ENCODE measurements around the gene CCDC200.
"Not testable (repeated sequence)": the region's sequence is repeated elsewhere in the genome, so short reads cannot be mapped to it uniquely, and the experiment has no call there.

CCDC200 gene

DNA sequence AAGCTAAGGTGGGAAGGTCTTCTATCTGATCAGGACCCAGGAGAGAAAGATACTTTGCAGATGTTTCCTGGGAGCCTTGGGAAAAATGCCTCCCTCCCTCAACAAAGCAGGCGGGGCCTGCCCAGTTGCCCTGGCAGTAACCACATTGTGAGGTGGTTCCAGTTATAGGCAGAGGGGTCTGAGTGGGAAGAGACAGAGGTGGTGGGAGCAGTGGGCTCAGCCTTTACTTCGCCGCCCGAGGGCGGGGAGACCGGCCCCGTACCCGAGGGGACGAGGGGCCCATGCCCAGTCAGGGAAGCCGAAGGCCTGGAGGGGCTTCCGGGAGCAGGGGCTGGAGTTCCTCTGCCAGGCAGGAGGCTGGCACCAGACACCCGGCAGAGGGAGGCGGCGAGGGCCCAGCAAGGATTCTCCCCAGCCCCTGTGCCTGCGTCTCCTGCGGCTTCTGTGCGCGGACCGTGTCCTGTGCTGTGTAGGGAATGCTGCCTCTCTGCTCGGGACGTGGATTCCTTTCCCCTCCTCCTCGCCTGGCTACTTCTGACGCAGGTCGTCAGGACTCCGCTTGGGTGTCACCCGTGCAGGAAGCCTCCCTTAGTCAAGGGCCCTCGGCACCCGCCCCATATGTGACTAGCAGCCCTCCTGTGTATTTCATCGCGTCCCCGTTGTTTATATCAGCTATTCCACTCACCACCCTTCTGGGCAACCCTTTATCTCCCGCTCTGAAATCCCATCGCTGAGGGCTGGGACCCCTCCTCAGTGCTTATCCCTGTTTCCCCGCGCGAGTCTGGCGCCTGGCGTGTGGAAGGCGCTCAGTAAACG lies 3.0 kb upstream of the CCDC200 start:
- not testable (repeated sequence) for H3K27ac ChIP-seq (ENCODE audit: low read length); H3K9ac ChIP-seq (ENCODE audit: low read length); H3K9me3 ChIP-seq (ENCODE audit: control insufficient read depth, low read depth, low read length); H3K36me3 ChIP-seq (ENCODE audit: control insufficient read depth, low read depth, low read length); H3K4me1 ChIP-seq (ENCODE audit: control insufficient read depth, low read depth, low read length); H3K4me3 ChIP-seq (ENCODE audit: low read length); H3K27me3 ChIP-seq (ENCODE audit: control insufficient read depth, insufficient read depth, low read length)

DNA sequence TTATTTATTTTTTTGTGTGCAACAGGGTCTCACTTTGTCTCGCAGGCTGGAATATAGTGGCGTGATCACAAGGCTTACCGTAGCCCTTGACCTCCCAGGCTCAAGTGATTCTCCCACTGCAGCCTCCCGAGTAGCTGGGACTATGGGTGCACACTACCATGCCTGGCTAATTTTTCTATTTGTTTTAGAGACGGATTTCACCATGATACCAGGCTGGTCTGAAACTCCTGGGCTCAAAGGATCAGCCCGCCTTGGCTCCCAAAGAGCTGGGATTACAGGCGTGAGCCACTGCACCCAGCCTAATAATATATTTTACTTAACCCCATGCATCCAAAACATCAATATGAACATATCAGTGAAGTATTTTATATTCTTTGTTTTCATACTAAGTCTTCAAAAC lies 2.0 kb downstream of the CCDC200 start:
- Histone ChIP-seq H3K27me3 (ENCODE audit: control insufficient read depth, insufficient read depth, low read length) (no peaks in the 10 kb centered on the region), H3K36me3 (ENCODE audit: control insufficient read depth, low read depth, low read length) (no peaks in the 10 kb centered on the region), H3K9ac (ENCODE audit: low read length) (no peak overlapping the region), H3K4me1 (ENCODE audit: control insufficient read depth, low read depth, low read length) (no peaks in the 10 kb centered on the region), H3K27ac (ENCODE audit: low read length) (no peak overlapping the region), H3K4me3 (ENCODE audit: low read length) (no peak overlapping the region), H3K9me3 (ENCODE audit: control insufficient read depth, low read depth, low read length) (no peaks in the 10 kb centered on the region)

DNA sequence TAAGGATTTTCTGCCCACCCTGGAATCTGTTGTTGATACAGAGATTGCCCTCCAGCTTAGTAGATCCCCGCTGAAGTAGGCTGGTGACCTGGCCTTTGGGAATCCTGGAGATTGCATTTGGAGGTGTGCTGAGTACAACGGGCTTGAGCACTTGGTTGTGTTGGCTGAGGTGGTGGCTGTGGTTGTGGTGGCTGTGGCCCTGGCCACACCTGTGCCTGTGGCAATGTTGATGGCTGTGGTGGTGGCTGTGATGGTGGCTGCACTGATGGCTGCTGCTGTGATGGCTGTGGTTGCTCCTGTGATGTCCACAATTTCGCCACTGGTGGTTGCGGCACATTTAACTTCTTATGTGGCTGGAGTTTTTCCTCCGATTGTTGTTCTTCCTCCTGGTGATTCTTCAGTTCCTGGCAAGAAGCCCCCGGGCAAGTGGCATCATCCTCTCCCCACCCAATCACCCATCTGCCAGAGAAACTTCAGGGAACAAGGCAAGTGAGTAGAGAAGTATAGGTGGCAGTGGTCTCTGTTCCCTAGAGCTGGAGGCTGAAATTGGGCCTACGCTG lies 4.2 kb downstream of the CCDC200 start:
- Histone ChIP-seq H3K4me1 (ENCODE audit: control insufficient read depth, low read depth, low read length) (no peaks in the 10 kb centered on the region), H3K27me3 (ENCODE audit: control insufficient read depth, insufficient read depth, low read length) (no peaks in the 10 kb centered on the region), H3K9me3 (ENCODE audit: control insufficient read depth, low read depth, low read length) (no peaks in the 10 kb centered on the region), H3K9ac (ENCODE audit: low read length) (no peak overlapping the region), H3K36me3 (ENCODE audit: control insufficient read depth, low read depth, low read length) (no peaks in the 10 kb centered on the region), H3K4me3 (ENCODE audit: low read length) (no peak overlapping the region), H3K27ac (ENCODE audit: low read length) (no peak overlapping the region)

DNA sequence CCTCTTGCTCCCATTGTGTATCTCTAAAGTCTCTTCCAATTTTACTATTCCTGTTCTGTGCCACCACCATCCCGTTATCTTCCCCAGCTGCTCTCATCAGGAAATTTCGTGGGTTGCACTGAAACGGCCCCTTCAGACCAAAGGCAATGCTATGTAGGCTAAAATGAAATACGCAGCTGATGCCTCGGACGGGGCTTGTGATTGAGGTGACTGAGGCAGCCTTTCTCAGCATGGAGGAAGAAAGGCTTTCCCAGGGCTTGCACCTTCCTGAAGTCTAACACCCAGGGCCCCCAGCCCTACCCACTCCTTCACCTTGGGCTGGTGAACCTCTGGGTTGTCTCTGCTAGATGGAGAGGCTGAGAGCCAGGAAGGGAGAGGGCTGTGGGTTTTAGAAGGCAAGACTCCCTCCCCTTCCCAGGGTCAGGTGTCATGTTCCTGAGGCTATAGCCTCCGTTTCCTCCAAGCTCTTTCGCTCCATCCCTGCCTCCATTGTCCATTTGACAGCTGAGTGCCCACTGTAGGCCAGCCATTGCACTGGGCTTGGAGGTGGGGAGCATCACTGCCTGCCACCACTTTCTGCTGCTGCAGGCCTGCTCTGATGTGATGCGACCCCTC lies 7.8 kb downstream of the CCDC200 start:
- no peak overlapping the region for H3K4me3 ChIP-seq (ENCODE audit: low read length)
- no peaks in the 10 kb centered on the region for H3K27me3 ChIP-seq (ENCODE audit: control insufficient read depth, insufficient read depth, low read length)
- no peak overlapping the region for H3K27ac ChIP-seq (ENCODE audit: low read length)
- no peak overlapping the region for H3K9ac ChIP-seq (ENCODE audit: low read length)
- H3K4me1 ChIP-seq (ENCODE audit: control insufficient read depth, low read depth, low read length): no peaks in the 10 kb centered on the region
- H3K9me3 ChIP-seq (ENCODE audit: control insufficient read depth, low read depth, low read length): no peaks in the 10 kb centered on the region
- peaks cover 3% of the 10 kb centered on the region for H3K36me3 ChIP-seq (ENCODE audit: control insufficient read depth, low read depth, low read length)

DNA sequence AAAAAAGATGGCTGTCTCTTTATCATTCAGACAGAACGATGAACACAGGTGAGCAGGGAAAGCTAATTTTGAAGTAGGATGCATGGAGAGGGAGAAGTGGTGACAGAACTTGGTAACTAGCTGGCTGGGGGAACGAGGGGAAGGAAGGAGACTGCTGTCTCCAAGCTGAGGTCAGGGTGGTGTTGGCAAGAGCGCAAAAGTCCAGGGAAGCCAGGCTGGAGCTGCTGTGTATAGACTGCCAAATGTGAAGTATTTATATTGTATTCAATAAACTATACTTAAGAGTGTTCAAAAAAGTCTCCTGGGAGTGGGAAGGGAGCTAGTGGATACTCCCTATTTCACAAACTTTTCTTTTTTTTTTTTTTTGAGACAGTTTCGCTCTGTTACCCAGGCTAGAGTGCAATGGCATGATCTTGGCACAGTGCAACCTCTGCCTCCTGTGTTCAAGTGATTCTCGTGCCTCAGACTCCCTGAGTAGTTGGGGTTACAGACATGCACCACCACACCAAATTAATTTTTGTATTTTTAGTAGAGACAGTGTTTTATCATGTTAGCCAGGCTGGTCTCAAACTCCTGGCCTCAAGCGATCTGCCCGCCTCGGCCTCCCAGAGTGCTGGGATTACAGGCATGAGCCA lies 8.6 kb downstream of the CCDC200 start:
- H3K27ac ChIP-seq (ENCODE audit: low read length): no peak overlapping the region
- H3K9ac ChIP-seq (ENCODE audit: low read length): no peak overlapping the region
- no peaks in the 10 kb centered on the region for H3K4me1 ChIP-seq (ENCODE audit: control insufficient read depth, low read depth, low read length)
- peaks cover 3% of the 10 kb centered on the region for H3K36me3 ChIP-seq (ENCODE audit: control insufficient read depth, low read depth, low read length)
- H3K4me3 ChIP-seq (ENCODE audit: low read length): no peak overlapping the region
- no peaks in the 10 kb centered on the region for H3K9me3 ChIP-seq (ENCODE audit: control insufficient read depth, low read depth, low read length)
- no peaks in the 10 kb centered on the region for H3K27me3 ChIP-seq (ENCODE audit: control insufficient read depth, insufficient read depth, low read length)

DNA sequence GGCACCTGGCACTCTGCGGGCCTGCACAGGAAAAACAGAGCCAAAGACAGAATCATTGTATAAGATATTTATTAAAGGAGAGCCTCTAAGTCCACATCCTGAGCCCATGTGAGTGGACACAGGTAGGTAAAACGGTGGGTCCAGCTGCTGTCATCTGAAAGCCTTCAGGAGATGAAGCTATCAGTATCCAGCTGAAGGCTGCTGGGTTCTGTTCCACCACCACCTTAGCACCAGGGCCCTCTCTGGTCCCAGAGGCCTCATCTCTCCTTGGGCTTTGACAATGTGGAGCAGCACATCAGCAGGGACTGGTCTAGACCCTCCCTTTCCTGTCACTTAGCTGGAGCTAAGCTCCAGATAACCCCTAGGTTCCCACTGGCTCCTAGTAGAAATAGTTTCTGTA lies 9.4 kb downstream of the CCDC200 start:
- Histone ChIP-seq H3K4me3 (ENCODE audit: low read length) (no peak overlapping the region), H3K36me3 (ENCODE audit: control insufficient read depth, low read depth, low read length) (peaks cover 3% of the 10 kb centered on the region), H3K9me3 (ENCODE audit: control insufficient read depth, low read depth, low read length) (no peaks in the 10 kb centered on the region), H3K27me3 (ENCODE audit: control insufficient read depth, insufficient read depth, low read length) (no peaks in the 10 kb centered on the region), H3K27ac (ENCODE audit: low read length) (no peak overlapping the region), H3K9ac (ENCODE audit: low read length) (no peak overlapping the region), H3K4me1 (ENCODE audit: control insufficient read depth, low read depth, low read length) (no peaks in the 10 kb centered on the region)

DNA sequence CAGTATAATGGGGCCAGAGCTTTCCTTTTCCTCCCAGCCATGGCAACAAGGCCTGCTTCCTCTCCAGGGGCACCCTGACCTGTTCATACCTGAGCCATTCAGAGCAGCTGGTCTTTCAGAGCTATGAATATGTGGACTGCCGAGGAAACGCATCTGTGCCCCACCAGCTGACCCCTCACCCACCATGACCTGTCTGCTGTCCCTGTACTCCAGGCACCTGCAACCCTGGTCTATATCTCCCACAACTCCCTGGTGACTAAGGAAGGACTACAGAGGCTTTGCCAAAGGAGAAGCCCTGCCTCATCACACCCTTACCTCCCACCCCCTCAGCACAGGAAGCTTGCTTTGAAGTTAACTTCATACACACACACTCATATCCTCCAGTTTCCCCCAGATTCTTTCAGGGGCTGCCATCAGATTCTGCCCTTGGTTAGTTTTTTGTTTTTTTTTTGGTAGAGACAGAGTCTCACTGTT lies 10.8 kb downstream of the CCDC200 start:
- H3K27ac ChIP-seq (ENCODE audit: low read length): no peak overlapping the region
- no peaks in the 10 kb centered on the region for H3K9me3 ChIP-seq (ENCODE audit: control insufficient read depth, low read depth, low read length)
- H3K4me3 ChIP-seq (ENCODE audit: low read length): no peak overlapping the region
- no peaks in the 10 kb centered on the region for H3K27me3 ChIP-seq (ENCODE audit: control insufficient read depth, insufficient read depth, low read length)
- no peak overlapping the region for H3K9ac ChIP-seq (ENCODE audit: low read length)
- H3K4me1 ChIP-seq (ENCODE audit: control insufficient read depth, low read depth, low read length): peaks cover 4% of the 10 kb centered on the region
- H3K36me3 ChIP-seq (ENCODE audit: control insufficient read depth, low read depth, low read length): peaks cover 3% of the 10 kb centered on the region

DNA sequence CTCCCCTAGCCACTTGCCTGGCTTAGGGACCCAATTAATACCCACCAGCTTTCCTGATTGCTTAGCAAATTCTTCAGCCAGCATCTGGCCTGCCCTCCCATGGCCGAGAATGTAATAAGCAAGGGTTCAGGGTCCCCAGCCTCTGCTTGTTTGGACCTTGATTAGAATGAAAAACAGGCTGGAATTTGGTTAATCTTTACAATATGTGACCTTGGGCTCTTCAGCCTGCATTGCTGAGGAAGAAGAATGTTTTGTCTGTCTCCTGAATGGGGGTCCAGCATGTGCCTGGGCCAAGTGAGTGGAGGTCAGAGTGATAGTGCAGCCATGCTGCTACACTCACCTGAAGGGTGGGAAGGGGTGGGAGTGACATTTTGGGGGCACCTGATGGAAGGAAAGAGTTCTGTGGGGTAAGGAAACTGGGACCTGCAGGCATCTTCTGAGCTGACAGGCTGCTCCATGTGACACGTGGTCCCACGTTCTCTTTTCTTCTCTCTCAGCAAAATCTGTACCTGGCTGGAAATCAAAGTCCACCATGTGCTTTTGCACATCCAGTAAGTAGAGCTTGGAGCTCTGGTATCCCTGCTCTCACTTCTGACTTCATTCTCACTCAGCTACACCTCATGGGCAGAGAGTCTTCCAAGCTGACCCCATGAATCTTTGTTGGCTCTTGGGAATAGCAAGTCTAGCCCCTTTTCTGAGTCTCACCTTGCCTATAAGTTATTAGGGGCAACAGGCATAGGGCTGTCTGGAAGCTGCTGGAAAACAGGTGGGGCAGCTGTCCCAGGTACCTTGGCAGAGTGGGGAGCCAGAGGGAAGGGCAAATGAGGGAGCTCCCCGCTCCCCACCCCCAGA lies 11.4 kb downstream of the CCDC200 start:
- H3K36me3 ChIP-seq (ENCODE audit: control insufficient read depth, low read depth, low read length): peaks cover 3% of the 10 kb centered on the region
- no peaks in the 10 kb centered on the region for H3K9me3 ChIP-seq (ENCODE audit: control insufficient read depth, low read depth, low read length)
- no peaks in the 10 kb centered on the region for H3K27me3 ChIP-seq (ENCODE audit: control insufficient read depth, insufficient read depth, low read length)
- H3K4me1 ChIP-seq (ENCODE audit: control insufficient read depth, low read depth, low read length): peaks cover 8% of the 10 kb centered on the region
- no peak overlapping the region for H3K4me3 ChIP-seq (ENCODE audit: low read length)
- no peak overlapping the region for H3K9ac ChIP-seq (ENCODE audit: low read length)
- no peak overlapping the region for H3K27ac ChIP-seq (ENCODE audit: low read length)

DNA sequence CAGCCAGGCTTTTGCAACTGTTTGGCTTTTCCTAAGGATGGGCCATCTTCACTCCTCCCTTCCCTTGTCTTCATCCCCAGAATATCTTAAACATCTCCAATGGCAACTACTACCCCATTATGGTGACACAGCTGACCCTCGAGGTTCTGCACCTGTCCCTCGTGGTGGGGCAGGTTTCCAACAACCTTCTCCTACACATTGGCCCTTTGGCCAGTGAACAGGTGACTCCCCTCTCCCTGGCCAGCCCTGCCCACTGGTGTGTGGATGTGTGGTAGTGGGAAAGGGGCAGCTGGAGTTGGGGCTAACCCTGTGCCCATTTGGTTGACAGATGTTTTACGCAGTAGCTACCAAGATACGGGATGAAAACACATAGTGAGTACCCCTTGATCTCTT lies 12.1 kb downstream of the CCDC200 start:
- Histone ChIP-seq H3K4me1 (ENCODE audit: control insufficient read depth, low read depth, low read length) (peaks cover 9% of the 10 kb centered on the region), H3K36me3 (ENCODE audit: control insufficient read depth, low read depth, low read length) (peaks cover 3% of the 10 kb centered on the region)

DNA sequence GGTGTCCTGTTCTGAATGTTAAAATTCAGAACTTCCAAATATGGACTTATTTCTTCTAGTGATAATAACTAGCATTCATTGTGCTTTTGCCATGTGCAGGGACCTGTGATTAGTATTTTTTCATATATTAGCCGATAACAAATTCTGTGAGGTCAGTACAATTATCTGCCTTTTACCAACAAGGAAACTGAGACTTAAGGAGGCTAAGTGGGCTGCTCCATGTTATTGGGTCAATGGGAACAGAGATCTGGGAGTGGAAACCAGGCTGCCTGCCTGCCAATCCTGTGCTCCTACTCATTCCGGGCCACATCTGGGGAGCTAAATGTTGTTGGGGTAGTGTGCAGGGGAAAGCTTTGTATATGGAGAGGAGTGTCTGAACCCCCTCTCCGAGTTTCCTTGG lies 13.1 kb downstream of the CCDC200 start:
- no peak overlapping the region for H3K4me3 ChIP-seq (ENCODE audit: low read length)
- H3K9ac ChIP-seq (ENCODE audit: low read length): no peak overlapping the region
- H3K9me3 ChIP-seq (ENCODE audit: control insufficient read depth, low read depth, low read length): no peaks in the 10 kb centered on the region
- no peak overlapping the region for H3K27ac ChIP-seq (ENCODE audit: low read length)
- H3K4me1 ChIP-seq (ENCODE audit: control insufficient read depth, low read depth, low read length): peaks cover 14% of the 10 kb centered on the region
- no peaks in the 10 kb centered on the region for H3K27me3 ChIP-seq (ENCODE audit: control insufficient read depth, insufficient read depth, low read length)
- H3K36me3 ChIP-seq (ENCODE audit: control insufficient read depth, low read depth, low read length): peaks cover 3% of the 10 kb centered on the region

More for the DNA sequence above, 12.1 kb downstream of the CCDC200 start:
- Histone ChIP-seq H3K9me3 (ENCODE audit: control insufficient read depth, low read depth, low read length) (no peaks in the 10 kb centered on the region), H3K27ac (ENCODE audit: low read length) (no peak overlapping the region), H3K9ac (ENCODE audit: low read length) (no peak overlapping the region), H3K4me3 (ENCODE audit: low read length) (no peak overlapping the region), H3K27me3 (ENCODE audit: control insufficient read depth, insufficient read depth, low read length) (no peaks in the 10 kb centered on the region)

DNA sequence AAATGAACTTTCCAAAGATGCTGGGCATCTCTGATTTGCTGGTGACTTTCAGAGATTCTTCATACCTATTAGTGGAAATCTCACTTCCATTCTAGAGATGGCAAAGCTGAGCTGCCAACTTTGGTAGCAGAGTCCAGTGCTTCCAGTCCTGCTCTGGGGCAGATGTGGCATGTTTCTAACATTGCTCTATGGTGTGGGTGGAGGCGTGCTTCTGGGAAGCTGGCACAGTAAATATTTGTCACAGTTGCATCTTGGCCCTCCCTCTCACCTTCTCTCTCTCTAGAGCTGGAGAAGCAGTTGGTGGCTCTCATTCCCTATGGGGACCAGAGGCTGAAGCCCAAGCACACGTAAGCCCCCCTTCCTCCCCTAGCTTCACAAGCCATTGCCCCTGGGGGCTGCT lies 14.9 kb downstream of the CCDC200 start:
- peaks cover 3% of the 10 kb centered on the region for H3K36me3 ChIP-seq (ENCODE audit: control insufficient read depth, low read depth, low read length)
- H3K4me1 ChIP-seq (ENCODE audit: control insufficient read depth, low read depth, low read length): peaks cover 14% of the 10 kb centered on the region
- H3K9ac ChIP-seq (ENCODE audit: low read length): no peak overlapping the region
- no peaks in the 10 kb centered on the region for H3K9me3 ChIP-seq (ENCODE audit: control insufficient read depth, low read depth, low read length)
- no peaks in the 10 kb centered on the region for H3K27me3 ChIP-seq (ENCODE audit: control insufficient read depth, insufficient read depth, low read length)
- no peak overlapping the region for H3K4me3 ChIP-seq (ENCODE audit: low read length)
- H3K27ac ChIP-seq (ENCODE audit: low read length): no peak overlapping the region

Data from iPS-18a (cell line).